GM04503 (cell line): Measurements from ENCODE around the gene WDFY3.

Source experiments
- DNase-seq: peaks from one replicate; pipeline ENCODE4 v3.0.0-alpha.2; 2012; ENCODE audit warnings: low read depth

WDFY3 gene

GRCh38 chr4:84966382-84967242 is at the start of gene WDFY3:
Gene WDFY3, minus strand, starts transcription at chr4:84966690. Its CDS starts 106,099 bp downstream, at chr4:84860591.
- DNase-seq = peak; percentile 69

GRCh38 chr4:85005865-85006377 is 39.4 kb upstream of the WDFY3 start:
- DNase-seq = peak; percentile 78

DNA sequence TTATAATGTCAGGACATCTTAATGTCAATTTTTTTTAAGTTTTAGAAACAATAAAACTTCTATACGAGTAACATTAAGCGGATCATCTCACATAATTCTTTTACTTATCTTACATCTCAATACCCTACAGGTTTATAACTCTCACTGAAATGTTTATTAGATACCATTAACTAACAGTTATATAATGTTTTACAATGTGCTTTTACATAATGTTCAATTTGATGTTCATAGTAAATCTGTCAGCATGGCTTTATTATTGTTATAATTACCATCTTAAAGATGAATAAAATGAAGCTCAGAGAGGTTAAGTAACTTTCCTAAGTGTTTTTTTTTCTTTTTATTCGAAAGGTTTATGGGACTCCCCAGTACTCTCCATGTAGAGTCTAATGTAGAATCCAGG is 33.9 kb upstream of the WDFY3 start:
- DNase-seq = no peak

DNA sequence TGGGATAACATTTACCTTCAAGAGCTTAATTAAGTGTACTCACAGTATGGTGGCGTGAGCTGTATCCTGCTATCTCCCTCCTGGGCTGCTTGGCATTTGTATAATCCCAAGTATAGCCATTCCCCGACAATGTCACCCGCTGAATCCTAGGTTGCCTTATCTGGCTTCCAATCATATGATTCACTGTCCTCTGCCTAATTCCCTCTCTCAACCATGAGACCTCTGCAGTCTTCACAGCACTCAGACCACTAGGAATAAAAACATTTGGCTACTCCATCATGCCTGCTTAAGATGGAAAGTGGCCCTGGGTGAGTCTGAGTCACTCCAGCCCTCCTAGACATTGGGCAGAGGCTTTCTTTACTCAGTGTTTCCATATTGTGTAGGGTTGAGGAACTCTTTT is 28.9 kb upstream of the WDFY3 start:
- DNase-seq = no peak

DNA sequence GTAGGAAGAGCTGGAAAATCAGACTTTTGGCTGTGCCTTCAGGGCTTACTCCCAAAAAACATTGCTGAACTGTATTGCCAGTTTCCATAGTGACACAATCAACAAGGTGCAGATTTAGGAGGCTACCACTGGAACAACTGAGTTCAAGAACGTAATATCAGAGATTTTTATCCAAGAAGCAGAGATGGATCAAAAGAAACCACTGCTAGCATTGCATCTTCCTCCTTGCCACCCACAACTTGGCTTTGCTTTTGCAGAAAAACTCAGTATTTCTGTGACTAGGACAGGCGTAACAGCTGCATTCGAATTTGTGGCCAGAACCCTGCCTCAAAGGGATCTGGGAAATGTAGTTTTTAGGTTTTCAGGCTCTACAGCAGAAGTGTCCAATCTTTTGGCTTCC is 27.8 kb upstream of the WDFY3 start:
- no peak for DNase-seq

DNA sequence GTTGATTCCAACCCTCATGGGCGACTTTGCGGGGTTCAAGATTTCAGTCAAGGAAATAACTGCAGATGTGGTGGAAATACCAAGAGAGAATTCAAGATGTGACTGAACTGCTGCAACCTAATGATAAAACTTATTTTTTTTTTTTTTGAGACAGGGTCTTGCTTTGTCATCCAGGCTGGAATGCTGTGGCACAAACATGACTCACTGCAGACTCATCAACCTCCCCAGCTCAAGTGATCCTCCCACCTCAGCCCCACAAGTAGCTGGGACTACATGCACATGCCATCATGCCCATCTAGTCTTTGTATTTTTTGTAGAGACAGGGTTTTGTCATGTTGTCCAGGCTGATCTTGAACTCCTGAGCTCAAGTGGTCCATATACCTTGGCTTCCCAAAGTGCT is 19.5 kb upstream of the WDFY3 start:
- no peak for DNase-seq

GRCh38 chr4:84977396-84977795 is 10.9 kb upstream of the WDFY3 start:
- DNase-seq = no peak

GRCh38 chr4:84973856-84974255 is 7.4 kb upstream of the WDFY3 start:
- DNase-seq = no peak

DNA sequence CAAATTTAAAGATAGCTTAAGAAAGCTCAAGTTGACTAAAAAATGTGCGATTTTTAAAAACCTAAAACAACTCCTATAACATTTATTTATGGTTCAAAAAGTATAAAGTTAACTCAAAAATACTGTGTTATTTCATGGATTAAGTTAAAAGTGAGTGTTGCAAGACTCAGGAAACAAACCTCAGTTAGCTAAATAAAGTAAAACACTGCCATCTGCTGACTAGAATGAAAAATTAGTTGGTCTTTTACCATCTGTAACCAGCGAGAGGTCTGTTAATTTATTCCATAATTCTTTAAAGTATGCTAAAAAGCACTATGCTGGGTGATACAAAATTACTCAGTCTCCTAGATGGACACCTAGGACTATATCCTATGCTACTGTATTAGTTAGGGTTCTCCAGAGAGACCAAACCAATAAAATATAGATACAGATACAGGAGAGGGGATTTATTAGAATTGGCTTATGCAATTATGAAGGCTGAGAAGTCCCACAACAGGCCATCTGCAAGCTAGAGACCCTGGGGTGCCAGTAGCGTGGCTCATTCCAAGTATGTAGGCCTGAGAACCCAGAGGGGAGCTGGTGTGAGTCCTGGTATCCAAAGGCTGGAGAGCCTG is 4.9 kb upstream of the WDFY3 start:
- no peak for DNase-seq

GRCh38 chr4:84968925-84969324 is 2.4 kb upstream of the WDFY3 start:
- DNase-seq = no peak

DNA sequence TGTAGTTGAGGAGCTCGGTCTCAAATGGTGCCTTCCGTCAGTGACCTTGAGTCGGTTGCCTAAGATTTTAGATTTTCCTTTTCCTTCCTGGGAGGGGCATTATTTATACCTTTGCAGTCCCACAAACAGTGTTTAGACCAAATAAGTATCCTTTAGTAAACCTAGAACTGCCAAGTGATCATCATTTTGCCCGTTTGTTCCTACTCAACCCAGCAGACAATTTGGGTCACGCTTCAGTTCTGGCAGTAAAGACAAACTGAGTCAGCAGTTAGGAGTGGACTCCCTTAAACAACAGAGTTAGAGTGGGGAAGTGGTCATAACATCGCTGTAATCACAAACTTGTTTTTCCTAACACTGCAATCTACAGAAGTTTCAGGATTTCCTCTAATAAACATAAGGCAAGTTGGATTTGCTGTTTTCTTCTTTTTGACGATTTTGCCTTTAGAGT is 777 bp upstream of the WDFY3 start:
- DNase-seq = no peak

DNA sequence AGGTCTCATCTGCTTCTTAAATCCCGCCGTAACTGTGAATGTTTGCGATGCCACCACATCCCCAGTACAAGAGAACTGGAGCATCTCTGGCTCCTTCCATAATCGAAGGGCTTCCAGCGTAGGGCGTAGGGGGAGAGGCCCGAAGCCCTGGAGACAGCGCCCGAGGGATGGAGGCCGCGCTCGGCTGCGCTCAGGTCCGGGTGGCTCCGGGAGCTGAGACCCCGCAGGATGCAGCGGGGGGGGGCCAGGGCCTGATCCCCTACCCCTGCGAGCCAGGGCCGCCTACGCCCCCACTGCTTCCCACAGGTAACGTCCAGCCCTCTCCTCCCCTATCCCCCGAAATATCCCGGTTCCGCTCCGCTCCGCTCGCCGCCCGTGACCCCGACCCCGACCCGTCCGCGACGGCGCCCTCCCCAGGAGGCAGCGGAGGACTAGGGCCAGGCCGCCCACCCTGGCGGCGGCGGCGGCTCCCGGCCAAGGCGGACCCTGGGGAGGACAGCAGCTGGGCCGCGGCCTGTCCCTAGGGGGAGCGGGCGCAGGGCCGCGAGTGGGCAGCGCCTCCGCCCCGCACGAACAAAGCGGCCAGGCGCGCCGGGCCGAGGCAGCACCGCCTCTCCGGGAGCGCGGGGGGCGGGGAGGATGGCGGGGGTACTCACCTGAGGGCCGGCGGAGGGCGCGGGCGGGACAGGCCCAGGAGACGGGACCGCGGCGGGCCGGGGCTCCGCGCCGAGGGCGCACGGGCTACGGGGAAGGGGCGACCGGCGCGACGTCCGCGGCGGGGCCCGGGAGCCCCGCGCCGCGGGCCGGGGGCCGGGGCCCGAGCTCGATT is 723 bp downstream of the WDFY3 start:
- no peak for DNase-seq

DNA sequence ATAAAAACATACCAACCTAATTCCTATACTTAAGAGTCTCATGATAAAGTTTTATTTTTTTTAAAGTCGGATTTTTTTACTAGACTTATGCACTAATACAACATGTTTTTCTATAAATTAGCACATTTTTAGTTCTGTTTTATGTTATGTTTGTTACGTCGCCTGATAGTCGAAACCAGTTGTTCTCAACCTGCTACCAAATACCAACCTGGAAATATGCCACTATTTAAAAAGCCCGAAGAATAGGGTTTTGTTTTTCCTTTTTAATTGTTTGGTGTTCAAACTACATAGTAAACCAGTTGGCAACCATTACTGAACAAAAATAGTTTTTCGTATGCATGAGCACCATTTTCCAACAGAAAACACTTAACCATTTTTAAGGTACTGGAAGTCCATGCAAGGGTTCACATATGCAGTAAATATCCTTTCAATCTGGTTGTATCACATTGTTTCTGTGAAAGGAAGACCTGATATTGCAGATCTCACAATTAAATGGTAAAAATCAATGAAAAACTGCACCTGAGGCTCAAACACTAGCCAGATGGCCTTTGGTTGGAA is 1.4 kb downstream of the WDFY3 start:
- DNase-seq = no peak

- DNase-seq = no peak
Observed at GRCh38 chr4:84962102-84962501, 4.4 kb downstream of the WDFY3 start.

DNA sequence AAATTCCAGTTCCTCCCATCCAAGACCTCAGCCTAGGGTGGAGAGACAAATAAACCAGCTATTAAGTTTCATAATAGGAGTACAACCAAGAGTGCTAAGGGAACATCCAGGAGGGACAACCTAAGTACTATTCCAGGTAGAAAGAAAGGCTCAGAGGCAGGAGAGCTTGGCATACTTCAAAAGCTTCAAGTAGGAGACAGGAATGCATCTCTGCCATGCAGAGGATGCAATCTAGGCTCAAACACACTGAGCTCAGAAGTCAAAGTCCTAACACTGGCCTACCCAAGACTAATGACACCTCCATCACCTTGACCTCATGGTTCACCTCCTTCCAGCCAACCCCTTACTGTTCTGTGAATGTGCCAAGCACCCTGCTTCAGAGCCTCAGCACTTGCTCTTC is 8.1 kb downstream of the WDFY3 start:
- DNase-seq = no peak

DNA sequence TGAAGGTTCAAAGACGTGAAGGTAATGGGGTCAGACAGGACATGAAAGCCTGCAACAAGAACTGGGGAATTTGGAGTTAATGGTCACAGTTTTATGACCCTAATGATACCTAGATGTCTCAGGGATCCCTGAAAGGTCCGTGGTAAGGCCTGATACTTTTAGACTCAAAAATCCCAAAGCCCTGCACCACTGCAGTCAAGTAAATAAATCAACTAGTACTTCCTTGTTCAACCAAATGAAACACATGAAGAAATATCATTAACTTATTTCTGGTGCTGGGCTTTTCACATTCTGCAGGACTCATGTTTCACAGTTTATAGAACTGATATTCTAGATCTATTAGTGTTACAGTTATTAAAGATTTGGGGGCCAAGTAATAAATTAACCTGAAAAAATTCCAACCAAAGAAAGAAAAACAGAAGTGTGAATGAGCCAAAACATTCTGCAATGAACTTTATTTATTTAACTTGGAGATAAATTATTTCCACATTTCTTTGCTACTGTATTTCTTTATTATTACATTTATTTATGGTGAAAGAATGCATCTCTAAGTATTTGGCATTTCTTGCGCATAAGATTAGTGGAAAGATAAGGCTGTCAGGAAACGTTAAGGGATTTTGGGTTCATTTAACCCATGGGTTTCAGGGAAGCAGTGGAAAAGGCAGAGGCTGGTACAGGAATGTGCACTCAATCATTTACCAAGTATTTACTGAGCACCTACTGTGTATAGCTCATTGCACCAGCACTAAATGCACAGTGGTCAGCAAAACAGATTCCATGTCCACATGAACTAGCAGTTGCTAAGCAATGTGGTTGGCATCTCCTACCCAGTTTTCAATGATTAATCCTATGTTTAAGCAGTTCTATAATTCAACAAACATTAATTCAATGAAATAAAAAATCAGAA is 8.7 kb downstream of the WDFY3 start:
- DNase-seq = no peak

- no peak for DNase-seq
Observed at GRCh38 chr4:84956014-84956413, 10.5 kb downstream of the WDFY3 start.

GRCh38 chr4:84954982-84955567 is 11.4 kb downstream of the WDFY3 start:
- no peak for DNase-seq

DNA sequence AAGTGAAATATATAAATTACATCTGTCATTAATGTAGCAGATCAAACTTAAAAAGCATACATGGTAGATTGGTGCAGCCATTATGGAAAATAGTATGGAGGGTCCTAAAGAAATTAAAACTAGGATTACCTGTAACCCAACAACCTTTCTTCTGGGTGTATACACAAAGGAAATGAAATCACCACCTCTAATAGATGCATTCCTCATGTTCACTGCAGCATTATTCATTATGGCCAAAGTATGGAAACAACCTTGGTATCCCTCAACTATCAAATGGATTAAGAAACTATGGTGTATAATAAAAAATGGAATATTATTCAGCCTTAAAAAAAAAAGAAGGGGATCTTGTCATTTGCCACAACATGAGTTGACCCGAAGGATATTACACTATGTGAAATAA is 13.7 kb downstream of the WDFY3 start:
- DNase-seq = no peak

DNA sequence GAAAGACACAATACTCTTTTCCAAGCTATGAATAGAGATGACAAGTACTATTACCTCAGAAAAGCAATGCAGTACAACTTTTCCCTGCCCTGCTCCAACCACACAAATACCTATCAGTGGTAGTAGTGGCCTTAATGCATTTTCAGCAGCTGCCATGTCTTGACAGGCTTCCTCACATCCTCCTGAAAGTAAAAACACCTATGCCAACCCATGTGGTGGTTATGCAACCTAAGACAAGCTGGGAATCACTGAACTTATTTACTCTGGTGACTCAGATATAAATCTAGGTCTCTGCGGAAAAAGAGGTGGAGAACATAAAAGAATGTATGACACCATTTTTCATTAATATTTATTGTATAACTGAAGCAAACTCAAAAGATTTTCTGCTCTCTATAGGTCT is 14.5 kb downstream of the WDFY3 start:
- no peak for DNase-seq

DNA sequence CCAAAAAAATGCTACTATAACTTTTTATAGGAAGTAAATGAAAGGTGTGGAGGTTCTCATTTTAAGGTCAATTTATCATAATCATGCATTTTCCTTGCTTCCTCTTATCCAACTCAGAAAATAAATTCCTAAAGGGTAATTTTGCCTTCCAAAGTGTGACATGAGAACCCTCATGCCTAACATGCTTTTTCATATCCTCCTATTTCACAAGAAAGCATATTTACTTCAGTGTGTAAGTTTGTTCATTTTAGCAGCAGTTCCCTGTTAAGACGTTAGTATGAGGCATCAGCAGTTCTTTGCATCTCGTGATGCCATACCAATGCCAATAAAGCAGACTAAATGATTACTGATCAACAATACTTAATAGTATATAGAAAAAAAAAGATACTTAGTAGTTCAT is 18.4 kb downstream of the WDFY3 start:
- no peak for DNase-seq
